ENCODE data around the gene EPN3.

GRCh38 chr17:50586421-50587247 lies 54.1 kb downstream of the EPN3 start:
- TF ChIP-seq CTCF (IDR thresholded peaks at IDR 0.05) (no peak), POLR2AphosphoS5 (IDR thresholded peaks at IDR 0.05) (no peak)
